Measurements from ENCODE around the gene ZMYND12. TPM values are rescaled to one million over a fixed set of nuclear protein-coding genes. Genes with fewer than 3 reads are reported as not detected.

Gene ZMYND12
- total and polyA plus RNA-seq, 8 donors = 1.0 to 2.8 (median 1.5) TPM

DNA sequence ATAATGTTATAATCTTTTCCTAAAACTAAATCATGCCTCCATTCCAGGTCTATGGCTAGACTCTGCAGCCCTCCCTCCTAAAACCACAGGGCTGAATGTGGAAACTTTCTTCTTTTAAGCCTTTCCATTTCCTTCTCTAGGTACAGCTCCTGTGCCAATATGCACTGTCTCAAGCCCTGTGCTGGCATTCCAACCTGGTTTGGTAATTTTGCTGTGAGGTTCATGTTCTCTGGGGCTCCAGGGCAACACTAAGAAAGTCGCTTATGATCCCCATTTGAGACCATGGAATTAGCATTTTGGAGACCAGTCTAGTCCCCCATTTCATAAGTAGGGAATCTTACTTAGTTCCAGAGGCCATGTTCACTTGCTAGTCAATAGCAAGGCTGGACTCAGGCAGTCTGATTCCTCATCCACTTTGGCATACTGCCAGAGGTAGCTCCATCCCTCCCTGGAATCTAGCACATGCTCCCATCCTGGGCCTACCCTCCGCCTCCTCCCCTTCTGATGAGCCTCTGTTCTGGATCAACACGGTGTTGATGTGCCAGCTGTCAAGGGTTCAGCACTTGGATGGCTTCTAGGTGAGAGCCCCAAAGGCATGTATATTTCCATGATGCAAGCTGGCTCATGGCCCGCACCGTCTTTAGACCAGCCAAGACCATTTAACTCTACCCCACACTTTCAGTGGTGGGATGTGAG, 36.5 kb downstream of the ZMYND12 start:
- ATAC-seq (no peak), FAIRE-seq (no peak), DNase-seq (no peak)
- no peaks in the 10 kb centered on the region for H3K36me3 ChIP-seq
- intact Hi-C loops (cut with DNase I) = no loop called here
- no peak overlapping the region for H3K27ac ChIP-seq
- peaks cover 0 to 13% (median 11%) of the 10 kb centered on the region in 3 donors for H3K4me1 ChIP-seq
- no peak overlapping the region for H3K4me3 ChIP-seq
- 89 to 95% methylated on average over 5 of the region's 5 CpGs for WGBS, 2 donors
- no peaks in the 10 kb centered on the region for H3K9me3 ChIP-seq
- H3K27me3 ChIP-seq = no peaks in the 10 kb centered on the region
- no peak for TF ChIP-seq CTCF (IDR thresholded peaks at IDR 0.05)

DNA sequence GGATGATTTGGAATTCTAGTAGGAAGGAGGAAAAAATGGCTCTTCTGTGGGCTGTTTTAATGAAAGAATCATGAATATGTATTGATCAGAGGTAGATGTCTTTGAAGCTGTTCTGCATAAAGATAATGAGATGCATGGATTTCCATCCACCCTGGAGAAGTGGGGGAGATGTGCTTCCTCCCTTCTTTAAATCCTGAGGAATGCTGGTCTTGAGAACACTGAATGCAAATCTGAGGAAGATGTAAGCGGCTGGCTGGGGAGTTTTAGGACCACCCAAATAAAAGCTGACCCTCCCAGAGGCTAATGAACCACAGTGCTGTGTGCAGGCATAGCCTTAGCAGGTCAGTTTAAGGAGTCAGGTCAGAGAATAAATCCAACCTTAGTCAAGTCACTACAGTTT, 37.3 kb downstream of the ZMYND12 start:
- DNase-seq (no peak), ATAC-seq (no peak), FAIRE-seq (no peak)
- TF ChIP-seq CTCF (IDR thresholded peaks at IDR 0.05) = no peak
- H3K36me3 ChIP-seq = no peaks in the 10 kb centered on the region
- 95 to 100% methylated on average over 1 of the region's 1 CpG for WGBS, 2 donors
- H3K4me1 ChIP-seq = peaks cover 0 to 13% (median 11%) of the 10 kb centered on the region in 3 donors
- no peak overlapping the region for H3K27ac ChIP-seq
- intact Hi-C loops (cut with DNase I) = no loop called here
- no peak overlapping the region for H3K4me3 ChIP-seq
- no peaks in the 10 kb centered on the region for H3K27me3 ChIP-seq
- H3K9me3 ChIP-seq = no peaks in the 10 kb centered on the region

DNA sequence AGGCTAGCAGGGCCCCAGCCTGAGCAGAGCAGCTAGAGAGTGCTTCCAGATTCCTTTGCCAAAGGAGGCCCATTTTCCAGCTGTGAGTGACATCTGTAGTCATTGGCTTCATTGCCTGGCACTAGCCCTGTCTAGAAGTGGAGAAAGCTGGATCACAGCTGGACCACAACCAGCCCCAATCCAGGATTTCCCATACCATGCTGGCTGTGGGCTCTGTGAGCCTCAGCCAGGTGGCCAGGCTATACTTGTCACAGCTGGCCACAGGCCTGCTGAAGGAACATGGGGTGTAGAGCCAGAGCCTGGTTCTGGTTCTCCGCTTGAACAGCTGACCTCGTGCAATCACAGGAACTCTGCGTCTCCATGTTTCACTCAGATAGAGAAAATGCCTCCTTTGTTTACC, 38.7 kb downstream of the ZMYND12 start:
- H3K4me3 ChIP-seq = no peak overlapping the region
- DNase-seq (peak in 3 of 6 donors; percentile 65 to 78 (median 73)), FAIRE-seq (no peak), ATAC-seq (peak in 3 of 4 donors; percentile 57 to 72 (median 71))
- peaks cover 0 to 13% (median 11%) of the 10 kb centered on the region in 3 donors for H3K4me1 ChIP-seq
- no peaks in the 10 kb centered on the region for H3K27me3 ChIP-seq
- no peak for TF ChIP-seq CTCF (IDR thresholded peaks at IDR 0.05)
- WGBS, 2 donors = 16 to 50% methylated on average over 3 of the region's 3 CpGs
- no peaks in the 10 kb centered on the region for H3K9me3 ChIP-seq
- no peak overlapping the region for H3K27ac ChIP-seq
- intact Hi-C loops (cut with DNase I) = no loop called here
- H3K36me3 ChIP-seq = no peaks in the 10 kb centered on the region

DNA sequence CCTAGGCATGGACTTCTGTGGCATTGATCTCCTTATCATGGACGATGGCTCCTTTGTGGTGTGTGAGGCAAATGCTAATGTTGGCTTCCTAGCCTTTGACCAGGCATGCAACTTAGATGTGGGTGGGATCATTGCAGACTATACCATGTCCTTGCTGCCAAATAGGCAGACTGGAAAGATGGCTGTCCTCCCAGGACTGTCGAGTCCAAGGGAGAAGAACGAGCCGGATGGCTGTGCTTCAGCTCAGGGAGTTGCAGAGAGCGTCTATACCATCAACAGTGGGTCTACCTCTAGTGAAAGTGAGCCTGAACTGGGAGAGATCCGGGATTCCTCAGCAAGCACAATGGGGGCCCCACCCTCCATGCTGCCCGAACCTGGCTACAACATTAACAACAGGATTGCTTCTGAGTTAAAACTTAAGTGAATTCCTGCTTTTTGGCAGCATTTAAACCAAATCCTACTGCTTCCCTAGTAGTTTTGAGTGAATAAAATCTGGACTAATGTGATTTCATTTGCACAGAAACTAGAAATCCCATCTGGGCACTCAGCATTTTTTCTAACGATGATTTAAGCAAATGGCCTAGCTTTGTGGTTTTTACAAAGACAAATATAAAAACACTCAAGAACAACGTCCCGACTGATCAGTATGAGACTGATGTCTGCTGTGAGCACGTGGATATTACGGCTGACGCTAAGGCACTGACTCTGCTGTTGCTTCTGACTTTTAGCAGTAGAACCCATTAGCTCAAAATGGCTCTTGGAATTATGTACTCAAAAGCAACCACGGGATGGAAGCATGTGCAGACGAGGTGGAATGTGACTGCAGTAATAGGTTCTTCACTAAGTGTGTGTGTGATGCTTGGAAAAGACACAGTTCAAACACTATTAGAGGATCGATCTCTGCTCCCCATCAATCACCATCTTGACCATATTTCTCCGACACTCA, 41.0 kb downstream of the ZMYND12 start:
- WGBS, 2 donors = 88 to 89% methylated on average over 17 of the region's 17 CpGs
- no peak overlapping the region for H3K4me3 ChIP-seq
- H3K27ac ChIP-seq = no peak overlapping the region
- no peaks in the 10 kb centered on the region for H3K27me3 ChIP-seq
- TF ChIP-seq CTCF (IDR thresholded peaks at IDR 0.05) = no peak
- no peak for DNase-seq
- no peak for FAIRE-seq
- ATAC-seq = no peak
- no peaks in the 10 kb centered on the region for H3K9me3 ChIP-seq
- intact Hi-C loops (cut with DNase I) = no loop called here
- no peaks in the 10 kb centered on the region for H3K36me3 ChIP-seq
- H3K4me1 ChIP-seq = no peaks in the 10 kb centered on the region
